ENCODE data around the gene GBP6.
"Not testable (repeated sequence)": the region's sequence is repeated elsewhere in the genome, so short reads cannot be mapped to it uniquely, and the experiment has no call there.

GBP6 gene

DNA sequence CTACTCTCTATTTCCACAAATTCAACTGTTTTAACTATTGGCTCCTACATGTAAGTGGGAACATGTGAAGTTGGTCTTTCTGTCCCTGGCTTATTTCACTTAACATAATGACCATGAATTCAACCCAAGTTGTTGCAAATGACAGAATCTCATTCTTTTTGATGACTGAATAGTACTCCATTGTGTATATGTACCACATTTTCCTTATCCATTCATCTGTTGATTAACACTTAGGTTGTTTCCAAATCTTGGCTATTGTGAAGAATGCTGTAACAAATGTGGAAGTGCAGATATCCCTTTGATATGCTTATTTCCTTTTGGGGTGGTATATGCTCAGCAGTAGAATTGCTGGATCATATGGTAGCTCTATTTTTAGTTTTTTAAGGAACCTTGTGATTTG, 33.0 kb downstream of the GBP6 start:
- H3K79me2 ChIP-seq (ENCODE audit: low read length), result no peaks in the 10 kb centered on the region
- TF ChIP-seq, protein P1, sequence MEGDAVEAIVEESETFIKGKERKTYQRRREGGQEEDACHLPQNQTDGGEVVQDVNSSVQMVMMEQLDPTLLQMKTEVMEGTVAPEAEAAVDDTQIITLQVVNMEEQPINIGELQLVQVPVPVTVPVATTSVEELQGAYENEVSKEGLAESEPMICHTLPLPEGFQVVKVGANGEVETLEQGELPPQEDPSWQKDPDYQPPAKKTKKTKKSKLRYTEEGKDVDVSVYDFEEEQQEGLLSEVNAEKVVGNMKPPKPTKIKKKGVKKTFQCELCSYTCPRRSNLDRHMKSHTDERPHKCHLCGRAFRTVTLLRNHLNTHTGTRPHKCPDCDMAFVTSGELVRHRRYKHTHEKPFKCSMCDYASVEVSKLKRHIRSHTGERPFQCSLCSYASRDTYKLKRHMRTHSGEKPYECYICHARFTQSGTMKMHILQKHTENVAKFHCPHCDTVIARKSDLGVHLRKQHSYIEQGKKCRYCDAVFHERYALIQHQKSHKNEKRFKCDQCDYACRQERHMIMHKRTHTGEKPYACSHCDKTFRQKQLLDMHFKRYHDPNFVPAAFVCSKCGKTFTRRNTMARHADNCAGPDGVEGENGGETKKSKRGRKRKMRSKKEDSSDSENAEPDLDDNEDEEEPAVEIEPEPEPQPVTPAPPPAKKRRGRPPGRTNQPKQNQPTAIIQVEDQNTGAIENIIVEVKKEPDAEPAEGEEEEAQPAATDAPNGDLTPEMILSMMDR (IDR thresholded peaks at IDR 0.05; ENCODE audit: low read depth, low read length), result no peak
- TF ChIP-seq EZH2phosphoT487 (IDR thresholded peaks at IDR 0.05; ENCODE audit: low read depth), result no peak
- no peaks in the 10 kb centered on the region for H3K9me3 ChIP-seq (ENCODE audit: insufficient read depth, low read length)
- H3K9ac ChIP-seq (ENCODE audit: low read length), result no peak overlapping the region
- H3K4me2 ChIP-seq (ENCODE audit: low read length), result no peak overlapping the region
- no peak overlapping the region for H2AFZ ChIP-seq (ENCODE audit: low read depth, low read length)
- H3K36me3 ChIP-seq (replicated peaks; ENCODE audit: low read depth, low read length), result no peaks in the 10 kb centered on the region
- no peaks in the 10 kb centered on the region for H4K20me1 ChIP-seq (ENCODE audit: insufficient read depth, low read length)
- no peak overlapping the region for H3K27ac ChIP-seq (ENCODE audit: low read length)
- H3K27me3 ChIP-seq (ENCODE audit: low read depth, low read length), result no peaks in the 10 kb centered on the region
- no peaks in the 10 kb centered on the region for H3K4me1 ChIP-seq (ENCODE audit: low read length)
- no peak overlapping the region for H3K4me3 ChIP-seq (ENCODE audit: low read length)

DNA sequence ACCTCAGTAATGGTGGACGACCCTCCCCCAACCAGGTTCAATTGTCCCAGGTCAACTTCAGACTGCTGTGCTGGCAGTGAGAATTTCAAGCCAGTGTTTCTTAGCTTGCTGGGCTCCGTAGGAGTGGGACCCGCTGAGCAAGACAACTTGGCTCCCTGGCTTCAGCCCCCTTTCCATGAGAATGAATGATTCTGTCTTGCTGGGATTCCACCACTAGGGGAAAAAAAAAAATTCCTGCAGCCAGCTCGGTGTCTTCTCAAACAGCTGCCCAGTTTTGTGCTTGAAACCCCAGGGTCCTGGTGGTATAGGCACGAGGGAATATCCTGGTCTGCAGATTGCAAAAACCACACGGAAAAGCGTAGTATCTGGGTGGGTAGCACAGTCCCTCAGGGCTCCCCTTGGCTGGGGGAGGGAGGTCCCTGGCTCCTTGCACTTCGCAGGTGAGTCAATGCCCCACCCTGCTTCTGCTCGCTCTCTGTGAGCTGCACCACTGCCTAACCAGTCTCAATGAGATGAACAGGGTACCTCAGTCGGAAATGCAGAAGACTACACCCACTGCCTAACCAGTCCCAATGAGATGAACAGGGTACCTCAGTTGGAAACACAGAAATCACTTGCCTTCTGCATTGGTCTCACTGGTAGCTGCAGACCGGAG, 41.5 kb downstream of the GBP6 start:
- H3K9me3 ChIP-seq (ENCODE audit: insufficient read depth, low read length), result no peaks in the 10 kb centered on the region
- H3K27ac ChIP-seq (ENCODE audit: low read length), result no peak overlapping the region
- H3K4me1 ChIP-seq (ENCODE audit: low read length), result peaks cover 4% of the 10 kb centered on the region; the same call in 1 of the 2 replicates
- H3K4me3 ChIP-seq (ENCODE audit: low read length), result no peak overlapping the region
- no peaks in the 10 kb centered on the region for H3K36me3 ChIP-seq (replicated peaks; ENCODE audit: low read depth, low read length)
- no peaks in the 10 kb centered on the region for H3K79me2 ChIP-seq (ENCODE audit: low read length)
- no peak overlapping the region for H3K4me2 ChIP-seq (ENCODE audit: low read length)
- no peaks in the 10 kb centered on the region for H4K20me1 ChIP-seq (ENCODE audit: insufficient read depth, low read length)
- no peaks in the 10 kb centered on the region for H3K27me3 ChIP-seq (ENCODE audit: low read depth, low read length)
- TF ChIP-seq, protein P1 (IDR thresholded peaks at IDR 0.05; ENCODE audit: low read depth, low read length), result no peak
- no peak for TF ChIP-seq EZH2phosphoT487 (IDR thresholded peaks at IDR 0.05; ENCODE audit: low read depth)
- H3K9ac ChIP-seq (ENCODE audit: low read length), result no peak overlapping the region
- H2AFZ ChIP-seq (ENCODE audit: low read depth, low read length), result no peak overlapping the region

DNA sequence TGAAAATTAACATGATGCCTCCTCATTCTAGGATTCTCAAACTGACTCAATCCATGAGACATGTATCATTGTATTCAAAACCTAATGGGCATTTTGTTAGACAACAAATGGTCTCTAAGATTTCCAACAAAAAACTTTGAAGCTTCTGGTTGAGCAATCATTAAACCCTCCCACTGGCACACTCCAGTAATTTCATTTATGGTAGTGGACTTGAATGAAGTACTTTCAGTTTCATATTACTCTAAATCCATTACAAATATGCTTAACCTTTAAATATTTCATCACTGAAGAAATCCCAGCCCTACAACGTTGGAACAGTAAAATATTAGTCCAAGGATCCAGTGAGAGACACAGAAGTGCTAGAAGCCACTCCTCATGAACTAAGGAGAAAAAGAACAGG, 43.5 kb downstream of the GBP6 start:
- H3K79me2 ChIP-seq (ENCODE audit: low read length), result no peaks in the 10 kb centered on the region
- H3K36me3 ChIP-seq (replicated peaks; ENCODE audit: low read depth, low read length), result no peaks in the 10 kb centered on the region
- peaks cover 4% of the 10 kb centered on the region; the same call in 1 of the 2 replicates for H3K4me1 ChIP-seq (ENCODE audit: low read length)
- H3K4me3 ChIP-seq (ENCODE audit: low read length), result no peak overlapping the region
- no peak for TF ChIP-seq EZH2phosphoT487 (IDR thresholded peaks at IDR 0.05; ENCODE audit: low read depth)
- TF ChIP-seq, protein P1 (IDR thresholded peaks at IDR 0.05; ENCODE audit: low read depth, low read length), result no peak
- no peaks in the 10 kb centered on the region for H3K27me3 ChIP-seq (ENCODE audit: low read depth, low read length)
- H3K9ac ChIP-seq (ENCODE audit: low read length), result no peak overlapping the region
- H3K27ac ChIP-seq (ENCODE audit: low read length), result no peak overlapping the region
- no peaks in the 10 kb centered on the region for H3K9me3 ChIP-seq (ENCODE audit: insufficient read depth, low read length)
- no peak overlapping the region for H3K4me2 ChIP-seq (ENCODE audit: low read length)
- H2AFZ ChIP-seq (ENCODE audit: low read depth, low read length), result no peak overlapping the region
- no peaks in the 10 kb centered on the region for H4K20me1 ChIP-seq (ENCODE audit: insufficient read depth, low read length)

DNA sequence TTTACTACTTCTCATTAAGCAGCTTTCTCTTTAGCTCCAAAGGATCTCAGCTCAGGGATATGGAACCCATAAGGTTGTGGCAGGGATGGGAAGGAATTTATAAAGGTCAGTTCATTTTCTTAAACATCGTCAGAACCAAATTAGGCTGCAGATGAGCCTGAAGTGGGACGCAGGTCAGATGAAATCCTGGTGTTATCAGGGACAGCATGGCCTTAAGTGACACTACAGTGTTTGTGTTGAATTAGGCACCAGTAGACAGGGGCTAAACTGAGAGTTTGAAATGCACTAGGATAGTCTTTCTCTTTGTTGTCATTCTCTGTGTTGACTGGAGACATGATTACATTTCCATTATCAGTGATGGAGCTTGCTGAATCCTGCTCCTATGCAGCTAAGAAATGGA, 43.9 kb downstream of the GBP6 start:
- not testable (repeated sequence) for H3K9ac ChIP-seq (ENCODE audit: low read length); H3K4me2 ChIP-seq (ENCODE audit: low read length); H4K20me1 ChIP-seq (ENCODE audit: insufficient read depth, low read length); H3K27me3 ChIP-seq (ENCODE audit: low read depth, low read length); H3K27ac ChIP-seq (ENCODE audit: low read length); H3K79me2 ChIP-seq (ENCODE audit: low read length); H3K4me1 ChIP-seq (ENCODE audit: low read length); H3K9me3 ChIP-seq (ENCODE audit: insufficient read depth, low read length); H2AFZ ChIP-seq (ENCODE audit: low read depth, low read length); H3K36me3 ChIP-seq (replicated peaks; ENCODE audit: low read depth, low read length); H3K4me3 ChIP-seq (ENCODE audit: low read length)

All from OCI-LY3 (cell line).